Esophagus squamous epithelium (tissue), 4 donors: ENCODE results near the gene BAG5.

Experiments used
- POLR2A ChIP-seq, 4 donors: fragments of 450-650 bp; IDR thresholded peaks; one replicate each; pipeline ENCODE4 v1.6.1; 2017; ENCODE audit warnings: antibody characterized with exemption in 4 of 4, mild to moderate bottlenecking in 4 of 4, moderate library complexity in 3 of 4
- TF ChIP-seq, protein P1 (sequence below), 6 experiments: fragments of 450-650 bp in 4 of 6; fragments of 200-600 bp in 2 of 6; sonication (generic) in 2 of 6; IDR thresholded peaks; one replicate each; pipeline ENCODE4 v1.5.1; 2016 to 2019; ENCODE audit warnings: antibody characterized with exemption in 6 of 6, mild to moderate bottlenecking in 4 of 6, moderate library complexity in 4 of 6

- TF ChIP-seq POLR2A (IDR thresholded peaks at IDR 0.05): no peak
- TF ChIP-seq, protein P1, sequence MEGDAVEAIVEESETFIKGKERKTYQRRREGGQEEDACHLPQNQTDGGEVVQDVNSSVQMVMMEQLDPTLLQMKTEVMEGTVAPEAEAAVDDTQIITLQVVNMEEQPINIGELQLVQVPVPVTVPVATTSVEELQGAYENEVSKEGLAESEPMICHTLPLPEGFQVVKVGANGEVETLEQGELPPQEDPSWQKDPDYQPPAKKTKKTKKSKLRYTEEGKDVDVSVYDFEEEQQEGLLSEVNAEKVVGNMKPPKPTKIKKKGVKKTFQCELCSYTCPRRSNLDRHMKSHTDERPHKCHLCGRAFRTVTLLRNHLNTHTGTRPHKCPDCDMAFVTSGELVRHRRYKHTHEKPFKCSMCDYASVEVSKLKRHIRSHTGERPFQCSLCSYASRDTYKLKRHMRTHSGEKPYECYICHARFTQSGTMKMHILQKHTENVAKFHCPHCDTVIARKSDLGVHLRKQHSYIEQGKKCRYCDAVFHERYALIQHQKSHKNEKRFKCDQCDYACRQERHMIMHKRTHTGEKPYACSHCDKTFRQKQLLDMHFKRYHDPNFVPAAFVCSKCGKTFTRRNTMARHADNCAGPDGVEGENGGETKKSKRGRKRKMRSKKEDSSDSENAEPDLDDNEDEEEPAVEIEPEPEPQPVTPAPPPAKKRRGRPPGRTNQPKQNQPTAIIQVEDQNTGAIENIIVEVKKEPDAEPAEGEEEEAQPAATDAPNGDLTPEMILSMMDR (IDR thresholded peaks at IDR 0.05): no peak
Observed at GRCh38 chr14:103519043-103519836, 43.2 kb downstream of the BAG5 start.
